ENCODE measurements around the gene NCAM1.

Gene NCAM1

DNA sequence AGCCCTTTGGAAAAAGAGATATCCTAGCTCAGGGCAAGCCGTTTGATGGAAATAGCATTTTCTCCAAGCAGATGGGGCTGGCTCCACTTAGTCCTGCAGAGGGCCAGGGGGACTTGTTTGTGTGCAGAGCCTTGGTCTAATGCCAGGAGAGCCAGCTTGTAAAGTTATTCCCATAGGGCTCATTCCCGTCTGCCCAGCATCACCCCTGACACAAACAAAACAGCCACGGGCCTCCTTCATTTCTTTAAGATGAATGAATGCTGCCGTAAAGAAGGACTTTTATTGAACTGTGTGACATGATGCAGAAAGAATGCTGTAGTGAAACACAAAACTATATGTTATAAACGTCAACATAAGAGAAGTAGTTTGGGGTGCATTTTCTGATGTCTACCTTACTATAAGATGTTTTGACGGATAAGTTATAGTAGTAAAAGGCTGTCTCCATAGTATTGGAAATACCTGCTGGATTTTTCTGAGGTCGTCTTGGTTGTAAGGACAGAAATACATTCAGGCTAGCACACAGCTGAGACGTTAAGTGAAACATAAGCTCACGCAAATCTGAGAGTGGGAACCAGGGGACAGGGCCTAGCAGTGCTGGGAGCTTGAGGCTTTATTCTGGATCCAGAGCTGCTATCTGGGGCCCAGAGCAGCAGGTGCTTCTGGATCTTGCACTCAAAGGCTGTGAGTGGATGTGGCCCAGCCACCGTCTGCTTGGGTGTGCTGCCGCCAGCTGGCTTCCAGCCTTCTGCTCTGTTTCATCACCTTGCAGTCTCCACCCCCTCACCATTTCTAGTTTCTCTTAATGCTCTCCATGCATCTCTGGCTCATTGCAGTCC, 53.3 kb downstream of the NCAM1 start:
- Histone ChIP-seq H3K36me3 (ENCODE audit: control insufficient read depth in 2 of 2, insufficient read depth in 1 of 2, low read length in 2 of 2) (no peaks in the 10 kb centered on the region), H3K4me3 (ENCODE audit: low read depth, low read length) (no peak overlapping the region), H3K9me3 (ENCODE audit: control insufficient read depth, insufficient read depth, low read depth, low read length) (no peaks in the 10 kb centered on the region), H3K4me1 (ENCODE audit: control insufficient read depth, insufficient read depth, low read length) (peaks cover 9% of the 10 kb centered on the region), H3K27ac (ENCODE audit: extremely low read depth, low read depth, low read length) (peak overlapping the region; percentile 80)
- POLR2A ChIA-PET: interaction anchor here (0.6 to 1.2 kb wide), 2 partner anchors 52 to 53 kb away, joined by 3 read pairs; partner anchors contain the start of gene NCAM1
- CTCF ChIA-PET: interaction anchor here (0.6 to 1.4 kb wide), 8 partner anchors 19 to 837 kb away, joined by 3 to 6 read pairs (median 4); no protein-coding TSS in a partner anchor
- TF ChIP-seq ZNF596 (tag by site-specific recombination; IDR thresholded peaks at IDR 0.05) (no peak), MZF1 (tag by site-specific recombination; IDR thresholded peaks at IDR 0.05; ENCODE audit: borderline replicate concordance) (peak; percentile 64; the same call in 1 of the 2 replicates), IKZF3 (tag by site-specific recombination; IDR thresholded peaks at IDR 0.05) (peak; percentile 82), ZNF335 (tag by site-specific recombination; conservative IDR thresholded peaks at IDR 0.05) (0 out of 2 replicates have a peak, but pooled peaks have one; percentile 28), ZNF558 (tag by site-specific recombination; IDR thresholded peaks at IDR 0.05) (peak; percentile 56; the same call in 1 of the 2 replicates), ZBTB48 (tag by site-specific recombination; IDR thresholded peaks at IDR 0.05) (no peak), ZNF423 (tag by site-specific recombination; IDR thresholded peaks at IDR 0.05) (peak; percentile 80; the same call in 1 of the 2 replicates), WT1 (tag by site-specific recombination; IDR thresholded peaks at IDR 0.05) (peak; percentile 76; the same call in 1 of the 2 replicates), ZFHX2 (tag by site-specific recombination; conservative IDR thresholded peaks at IDR 0.05) (peak; percentile 18; the same call in 1 of the 2 replicates), KLF16 (tag by site-specific recombination; IDR thresholded peaks at IDR 0.05) (0 out of 2 replicates have a peak, but pooled peaks have one; percentile 23), ZSCAN16 (tag by site-specific recombination; IDR thresholded peaks at IDR 0.05) (peak; percentile 97), SP2 (tag by site-specific recombination; IDR thresholded peaks at IDR 0.05) (no peak), OVOL3 (tag by site-specific recombination; IDR thresholded peaks at IDR 0.05) (peak; percentile 72; the same call in 1 of the 2 replicates), ZNF629 (tag by site-specific recombination; IDR thresholded peaks at IDR 0.05) (peak; percentile 86), SALL2 (tag by site-specific recombination; IDR thresholded peaks at IDR 0.05; ENCODE audit: borderline replicate concordance) (no peak), SCRT2 (tag by site-specific recombination; IDR thresholded peaks at IDR 0.05) (peak; percentile 79), ZNF302 (tag by site-specific recombination; IDR thresholded peaks at IDR 0.05; ENCODE audit: low read depth) (no peak)
- TF ChIP-seq, protein P1, sequence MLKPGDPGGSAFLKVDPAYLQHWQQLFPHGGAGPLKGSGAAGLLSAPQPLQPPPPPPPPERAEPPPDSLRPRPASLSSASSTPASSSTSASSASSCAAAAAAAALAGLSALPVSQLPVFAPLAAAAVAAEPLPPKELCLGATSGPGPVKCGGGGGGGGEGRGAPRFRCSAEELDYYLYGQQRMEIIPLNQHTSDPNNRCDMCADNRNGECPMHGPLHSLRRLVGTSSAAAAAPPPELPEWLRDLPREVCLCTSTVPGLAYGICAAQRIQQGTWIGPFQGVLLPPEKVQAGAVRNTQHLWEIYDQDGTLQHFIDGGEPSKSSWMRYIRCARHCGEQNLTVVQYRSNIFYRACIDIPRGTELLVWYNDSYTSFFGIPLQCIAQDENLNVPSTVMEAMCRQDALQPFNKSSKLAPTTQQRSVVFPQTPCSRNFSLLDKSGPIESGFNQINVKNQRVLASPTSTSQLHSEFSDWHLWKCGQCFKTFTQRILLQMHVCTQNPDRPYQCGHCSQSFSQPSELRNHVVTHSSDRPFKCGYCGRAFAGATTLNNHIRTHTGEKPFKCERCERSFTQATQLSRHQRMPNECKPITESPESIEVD (tag by site-specific recombination; IDR thresholded peaks at IDR 0.05): peak; percentile 85
- TF ChIP-seq, protein P2, sequence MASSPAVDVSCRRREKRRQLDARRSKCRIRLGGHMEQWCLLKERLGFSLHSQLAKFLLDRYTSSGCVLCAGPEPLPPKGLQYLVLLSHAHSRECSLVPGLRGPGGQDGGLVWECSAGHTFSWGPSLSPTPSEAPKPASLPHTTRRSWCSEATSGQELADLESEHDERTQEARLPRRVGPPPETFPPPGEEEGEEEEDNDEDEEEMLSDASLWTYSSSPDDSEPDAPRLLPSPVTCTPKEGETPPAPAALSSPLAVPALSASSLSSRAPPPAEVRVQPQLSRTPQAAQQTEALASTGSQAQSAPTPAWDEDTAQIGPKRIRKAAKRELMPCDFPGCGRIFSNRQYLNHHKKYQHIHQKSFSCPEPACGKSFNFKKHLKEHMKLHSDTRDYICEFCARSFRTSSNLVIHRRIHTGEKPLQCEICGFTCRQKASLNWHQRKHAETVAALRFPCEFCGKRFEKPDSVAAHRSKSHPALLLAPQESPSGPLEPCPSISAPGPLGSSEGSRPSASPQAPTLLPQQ (tag by site-specific recombination; IDR thresholded peaks at IDR 0.05): peak; percentile 61
- TF ChIP-seq, protein P3, sequence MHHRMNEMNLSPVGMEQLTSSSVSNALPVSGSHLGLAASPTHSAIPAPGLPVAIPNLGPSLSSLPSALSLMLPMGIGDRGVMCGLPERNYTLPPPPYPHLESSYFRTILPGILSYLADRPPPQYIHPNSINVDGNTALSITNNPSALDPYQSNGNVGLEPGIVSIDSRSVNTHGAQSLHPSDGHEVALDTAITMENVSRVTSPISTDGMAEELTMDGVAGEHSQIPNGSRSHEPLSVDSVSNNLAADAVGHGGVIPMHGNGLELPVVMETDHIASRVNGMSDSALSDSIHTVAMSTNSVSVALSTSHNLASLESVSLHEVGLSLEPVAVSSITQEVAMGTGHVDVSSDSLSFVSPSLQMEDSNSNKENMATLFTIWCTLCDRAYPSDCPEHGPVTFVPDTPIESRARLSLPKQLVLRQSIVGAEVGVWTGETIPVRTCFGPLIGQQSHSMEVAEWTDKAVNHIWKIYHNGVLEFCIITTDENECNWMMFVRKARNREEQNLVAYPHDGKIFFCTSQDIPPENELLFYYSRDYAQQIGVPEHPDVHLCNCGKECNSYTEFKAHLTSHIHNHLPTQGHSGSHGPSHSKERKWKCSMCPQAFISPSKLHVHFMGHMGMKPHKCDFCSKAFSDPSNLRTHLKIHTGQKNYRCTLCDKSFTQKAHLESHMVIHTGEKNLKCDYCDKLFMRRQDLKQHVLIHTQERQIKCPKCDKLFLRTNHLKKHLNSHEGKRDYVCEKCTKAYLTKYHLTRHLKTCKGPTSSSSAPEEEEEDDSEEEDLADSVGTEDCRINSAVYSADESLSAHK (tag by site-specific recombination; IDR thresholded peaks at IDR 0.05): peak; percentile 79
- TF ChIP-seq, protein P4, sequence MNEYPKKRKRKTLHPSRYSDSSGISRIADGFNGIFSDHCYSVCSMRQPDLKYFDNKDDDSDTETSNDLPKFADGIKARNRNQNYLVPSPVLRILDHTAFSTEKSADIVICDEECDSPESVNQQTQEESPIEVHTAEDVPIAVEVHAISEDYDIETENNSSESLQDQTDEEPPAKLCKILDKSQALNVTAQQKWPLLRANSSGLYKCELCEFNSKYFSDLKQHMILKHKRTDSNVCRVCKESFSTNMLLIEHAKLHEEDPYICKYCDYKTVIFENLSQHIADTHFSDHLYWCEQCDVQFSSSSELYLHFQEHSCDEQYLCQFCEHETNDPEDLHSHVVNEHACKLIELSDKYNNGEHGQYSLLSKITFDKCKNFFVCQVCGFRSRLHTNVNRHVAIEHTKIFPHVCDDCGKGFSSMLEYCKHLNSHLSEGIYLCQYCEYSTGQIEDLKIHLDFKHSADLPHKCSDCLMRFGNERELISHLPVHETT (tag by site-specific recombination; IDR thresholded peaks at IDR 0.05): peak; percentile 70; the same call in 1 of the 2 replicates
- TF ChIP-seq, protein P5, sequence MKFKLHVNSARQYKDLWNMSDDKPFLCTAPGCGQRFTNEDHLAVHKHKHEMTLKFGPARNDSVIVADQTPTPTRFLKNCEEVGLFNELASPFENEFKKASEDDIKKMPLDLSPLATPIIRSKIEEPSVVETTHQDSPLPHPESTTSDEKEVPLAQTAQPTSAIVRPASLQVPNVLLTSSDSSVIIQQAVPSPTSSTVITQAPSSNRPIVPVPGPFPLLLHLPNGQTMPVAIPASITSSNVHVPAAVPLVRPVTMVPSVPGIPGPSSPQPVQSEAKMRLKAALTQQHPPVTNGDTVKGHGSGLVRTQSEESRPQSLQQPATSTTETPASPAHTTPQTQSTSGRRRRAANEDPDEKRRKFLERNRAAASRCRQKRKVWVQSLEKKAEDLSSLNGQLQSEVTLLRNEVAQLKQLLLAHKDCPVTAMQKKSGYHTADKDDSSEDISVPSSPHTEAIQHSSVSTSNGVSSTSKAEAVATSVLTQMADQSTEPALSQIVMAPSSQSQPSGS (tag by site-specific recombination; IDR thresholded peaks at IDR 0.05; ENCODE audit: low read depth): peak; percentile 45
- TF ChIP-seq, protein P6, sequence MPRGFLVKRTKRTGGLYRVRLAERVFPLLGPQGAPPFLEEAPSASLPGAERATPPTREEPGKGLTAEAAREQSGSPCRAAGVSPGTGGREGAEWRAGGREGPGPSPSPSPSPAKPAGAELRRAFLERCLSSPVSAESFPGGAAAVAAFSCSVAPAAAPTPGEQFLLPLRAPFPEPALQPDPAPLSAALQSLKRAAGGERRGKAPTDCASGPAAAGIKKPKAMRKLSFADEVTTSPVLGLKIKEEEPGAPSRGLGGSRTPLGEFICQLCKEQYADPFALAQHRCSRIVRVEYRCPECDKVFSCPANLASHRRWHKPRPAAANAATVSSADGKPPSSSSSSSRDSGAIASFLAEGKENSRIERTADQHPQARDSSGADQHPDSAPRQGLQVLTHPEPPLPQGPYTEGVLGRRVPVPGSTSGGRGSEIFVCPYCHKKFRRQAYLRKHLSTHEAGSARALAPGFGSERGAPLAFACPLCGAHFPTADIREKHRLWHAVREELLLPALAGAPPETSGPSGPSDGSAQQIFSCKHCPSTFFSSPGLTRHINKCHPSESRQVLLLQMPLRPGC (tag by site-specific recombination; IDR thresholded peaks at IDR 0.05): 0 out of 2 replicates have a peak, but pooled peaks have one; percentile 27

Data from HEK293 (cell line).